ENCODE data around the gene FNDC7. TPM values are rescaled to one million over a fixed set of nuclear protein-coding genes. Genes with fewer than 3 reads are reported as not detected.

FNDC7 gene
- total and polyA plus RNA-seq, 2 donors (not counting 3 experiments of a cell fraction or from before 2014, with no cell fraction given), result not detected

GRCh38 chr1:108734171-108734865, 21.6 kb downstream of the FNDC7 start:
- no peak overlapping the region for H2AFZ ChIP-seq (ENCODE audit: low read depth, low read length)
- H3K9ac ChIP-seq (replicated peaks; ENCODE audit: extremely low read depth, insufficient read depth, low read length), result no peak overlapping the region
- no peaks in the 10 kb centered on the region for H3K79me2 ChIP-seq (ENCODE audit: control insufficient read depth, insufficient read depth, low read length)
- BruUV-seq (replicated peaks), result no TSS peak
- H4K20me1 ChIP-seq (replicated peaks; ENCODE audit: control insufficient read depth, extremely low read depth, insufficient read depth, low read length), result no peaks in the 10 kb centered on the region
- no peak for TF ChIP-seq POLR2A (IDR thresholded peaks at IDR 0.05; ENCODE audit: low read depth, low read length)
- TF ChIP-seq GATA2 (IDR thresholded peaks at IDR 0.05; ENCODE audit: insufficient read depth, insufficient read length, low read depth, low read length), result no peak
- no peak for TF ChIP-seq FOS (IDR thresholded peaks at IDR 0.05; ENCODE audit: borderline replicate concordance, insufficient read depth, low read length)
- no peak for TF ChIP-seq MYC (IDR thresholded peaks at IDR 0.05; ENCODE audit: low read depth, low read length)
- TF ChIP-seq JUN (IDR thresholded peaks at IDR 0.05; ENCODE audit: borderline replicate concordance, insufficient read depth, insufficient read length, low read depth), result no peak
- no peak for TF ChIP-seq CTCF (IDR thresholded peaks at IDR 0.05; ENCODE audit: extremely low read depth in 1 of 2, insufficient read depth in 1 of 2, low read depth in 1 of 2, low read length in 2 of 2)
- no peak for TF ChIP-seq MAX (IDR thresholded peaks at IDR 0.05; ENCODE audit: insufficient read depth, insufficient read length)
- TF ChIP-seq POLR2AphosphoS5 (IDR thresholded peaks at IDR 0.05; ENCODE audit: insufficient read depth, low read depth, low read length), result no peak
- no peak for TF ChIP-seq EZH2 (IDR thresholded peaks at IDR 0.05; ENCODE audit: borderline replicate concordance, low read depth, low read length, severe bottlenecking)
- intact Hi-C loops (cut with micrococcal nuclease) (no loop called here), dilution Hi-C loops (cut with MboI; ENCODE audit: extremely low pct_ligation_motif_present, low sequenced_read_pairs) (no loop called here)
- no peaks in the 10 kb centered on the region for H3K9me3 ChIP-seq (replicated peaks; ENCODE audit: control insufficient read depth, insufficient read depth, low read length)
- H3K4me1 ChIP-seq (ENCODE audit: control insufficient read depth, extremely low read depth, insufficient read depth, low read length), result no peaks in the 10 kb centered on the region
- H3K4me3 ChIP-seq (replicated peaks in 1 of 3; ENCODE audit: insufficient read depth in 1 of 3, low read depth in 1 of 3, low read length in 3 of 3), result no peak overlapping the region
- no peak overlapping the region for H3K4me2 ChIP-seq (ENCODE audit: insufficient read depth, low read length)
- ChIA-PET POLR2A (no interaction called here), CTCF (no interaction called here)
- FAIRE-seq (no peak), DNase-seq (ENCODE audit: low read depth, low spot score) (no peak)
- H3K36me3 ChIP-seq (ENCODE audit: control insufficient read depth in 2 of 2, extremely low read depth in 1 of 2, insufficient read depth in 2 of 2, low read length in 2 of 2), result no peaks in the 10 kb centered on the region
- no peak overlapping the region for H3K27ac ChIP-seq (ENCODE audit: insufficient read depth, low read depth, low read length)
- peaks cover 5 to 16% of the 10 kb centered on the region in 2 experiments for H3K27me3 ChIP-seq (ENCODE audit: control insufficient read depth in 2 of 2, insufficient read depth in 2 of 2, low read length in 2 of 2)
- no peaks in the 10 kb centered on the region for H3K9me1 ChIP-seq (replicated peaks; ENCODE audit: control insufficient read depth, extremely low read depth, insufficient read depth, low read length)
